GM18951 (cell line): Measurements from ENCODE around the gene PDS5A.
"Not testable (repeated sequence)": the region's sequence is repeated elsewhere in the genome, so short reads cannot be mapped to it uniquely, and the experiment has no call there.

ENCODE experiments used
- POLR2A ChIP-seq: IDR thresholded peaks from 4 replicates; pipeline ENCODE4 v1.6.1; 2011; ENCODE audit warnings: mild to moderate bottlenecking; ENCODE audit not compliant: insufficient read length, insufficient read depth; ENCODE audit errors: extremely low read depth
- in situ Hi-C: fragments of 300-500 bp; cut with MboI; formaldehyde crosslinking; loops from one replicate; pipeline ENCODE4 v1.12.0; 2022; ENCODE audit warnings: low sequenced_read_pairs, mixed read lengths, inconsistent platforms; ENCODE audit not compliant: unreplicated experiment

Gene PDS5A

DNA sequence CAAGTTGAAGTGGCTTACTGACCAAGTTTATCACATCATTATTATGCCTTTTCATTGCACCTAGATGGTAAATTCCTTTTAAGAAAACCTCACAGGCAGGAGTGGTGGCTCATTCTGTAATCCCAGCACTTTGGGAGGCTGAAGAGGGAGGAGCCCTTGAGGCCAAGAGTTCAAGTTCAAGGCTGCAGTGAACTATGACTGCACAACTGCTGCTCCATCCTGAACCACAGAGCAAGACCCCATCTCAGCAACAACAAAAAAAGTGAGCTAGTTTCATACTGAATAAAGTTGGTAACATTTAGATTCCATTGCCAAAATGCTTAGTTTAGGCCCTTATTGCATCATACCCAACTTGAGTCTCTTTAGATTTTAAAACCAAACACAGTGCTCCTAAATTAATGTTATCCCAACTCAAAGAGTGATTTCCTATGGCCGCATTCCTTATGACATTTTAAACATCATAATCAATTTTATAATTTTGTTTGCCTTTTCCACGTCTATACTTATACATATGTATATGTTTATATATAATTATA is 36.0 kb downstream of the PDS5A start:
- in situ Hi-C loops: no loop called here
- TF ChIP-seq POLR2A: no peak

DNA sequence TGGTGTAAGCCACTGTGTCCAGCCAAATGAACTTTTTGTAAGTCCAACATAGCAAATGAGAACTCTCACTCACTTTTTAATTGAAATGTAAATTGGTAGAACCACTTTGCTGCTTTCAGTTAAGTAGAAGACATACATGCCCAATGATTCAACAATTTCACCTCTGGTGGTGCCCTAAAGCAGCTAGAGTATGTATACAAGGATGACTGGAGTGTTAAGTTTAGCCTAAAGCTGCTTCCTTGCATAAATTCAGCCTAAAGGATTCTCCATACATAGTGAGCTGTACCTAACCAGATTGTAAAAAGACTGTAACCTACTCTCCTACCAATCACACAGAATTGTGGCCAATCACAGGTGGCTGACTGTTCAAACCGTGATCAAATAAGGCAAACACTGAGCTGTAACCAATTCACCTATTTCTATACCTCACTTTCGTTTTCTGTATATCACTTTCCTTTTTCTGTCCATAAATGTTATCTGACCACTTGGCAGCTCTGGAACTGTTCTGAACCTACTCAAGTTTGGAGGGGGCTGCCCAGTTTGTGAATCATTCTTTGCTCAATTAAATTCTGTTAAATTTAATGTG is 39.9 kb downstream of the PDS5A start:
- TF ChIP-seq POLR2A: no peak
- in situ Hi-C loops: no loop called here

DNA sequence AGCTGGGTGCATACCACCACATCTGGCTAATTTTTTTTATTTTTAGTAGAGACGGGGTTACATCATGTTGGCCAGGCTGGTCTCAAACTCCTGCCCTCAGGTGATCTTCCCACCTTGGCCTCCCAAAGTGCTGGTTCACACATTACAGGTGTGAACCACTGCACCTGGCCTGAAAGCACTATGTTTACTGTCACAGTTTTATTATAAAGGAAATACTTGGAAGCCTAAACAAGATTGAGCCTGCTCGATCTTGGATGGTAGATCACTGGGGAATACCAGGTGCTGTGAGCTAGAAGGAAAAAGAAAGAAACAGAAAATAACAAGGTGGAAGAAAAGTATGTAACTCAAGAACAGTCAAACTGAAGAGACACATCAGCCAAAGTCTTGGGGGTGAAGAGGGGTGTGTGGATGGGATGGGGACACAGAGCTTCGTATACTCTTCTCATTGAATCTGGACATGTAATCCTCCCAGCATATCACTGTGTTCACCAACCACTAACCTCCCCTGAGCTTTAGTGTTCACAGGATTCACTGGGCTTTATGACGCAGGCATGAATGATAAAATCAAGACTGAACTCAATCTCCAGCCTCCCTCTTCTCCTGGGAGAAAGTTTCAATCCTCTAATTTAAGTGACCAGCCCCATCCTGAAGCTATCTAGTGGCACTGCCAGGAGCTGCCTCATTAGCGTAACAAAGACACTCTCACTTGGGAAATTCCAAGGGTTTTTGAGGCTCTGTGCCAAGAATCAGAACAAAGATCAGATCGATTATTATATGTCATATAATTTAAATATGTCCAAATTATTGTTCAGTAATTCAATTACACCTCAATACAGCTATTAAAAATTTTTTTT is 40.9 kb downstream of the PDS5A start:
- no peak for TF ChIP-seq POLR2A
- in situ Hi-C loops: no loop called here

DNA sequence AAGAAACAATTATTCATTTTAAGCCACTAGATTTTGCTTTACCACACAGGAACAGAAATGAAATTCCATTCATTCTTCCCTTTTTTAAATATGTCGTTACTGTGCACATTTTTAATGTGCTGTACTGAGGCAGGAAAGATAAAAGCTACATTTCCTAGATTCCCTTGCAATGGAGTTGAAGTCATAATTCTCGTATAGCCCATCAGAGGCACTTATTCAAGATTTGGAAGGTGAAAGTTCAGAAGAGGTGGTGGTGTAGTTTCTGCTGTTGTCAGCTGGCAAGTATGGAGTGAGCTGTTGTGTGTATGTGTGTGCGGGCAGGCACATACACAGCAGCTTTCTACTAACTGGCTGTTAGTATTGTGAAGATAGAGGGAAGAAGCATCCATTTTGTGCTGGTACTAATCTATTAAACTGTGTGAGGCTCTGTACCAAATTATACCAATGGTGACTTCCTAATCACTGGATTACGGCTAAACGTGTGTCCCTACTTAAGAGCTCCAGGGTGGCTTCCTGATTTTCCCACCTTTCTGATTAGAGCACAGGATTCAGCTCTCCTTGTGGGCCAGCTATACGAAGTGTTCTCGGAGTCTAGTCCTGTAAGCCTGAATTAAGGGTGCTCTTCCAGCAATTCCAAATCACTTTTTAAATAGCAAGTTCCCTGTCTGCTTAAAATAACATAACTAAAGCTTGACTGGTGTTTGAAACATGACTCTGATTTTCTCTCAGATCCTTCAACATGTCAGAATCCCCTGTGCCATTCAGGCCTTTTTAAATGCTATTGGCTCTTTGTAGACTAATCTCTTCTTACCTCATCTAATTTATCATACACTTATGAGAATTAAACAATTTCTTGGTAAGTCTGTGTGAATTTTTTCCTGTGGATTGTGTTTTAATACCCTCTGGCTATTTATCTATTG is 43.8 kb downstream of the PDS5A start:
- TF ChIP-seq POLR2A: no peak
- in situ Hi-C loops: no loop called here

DNA sequence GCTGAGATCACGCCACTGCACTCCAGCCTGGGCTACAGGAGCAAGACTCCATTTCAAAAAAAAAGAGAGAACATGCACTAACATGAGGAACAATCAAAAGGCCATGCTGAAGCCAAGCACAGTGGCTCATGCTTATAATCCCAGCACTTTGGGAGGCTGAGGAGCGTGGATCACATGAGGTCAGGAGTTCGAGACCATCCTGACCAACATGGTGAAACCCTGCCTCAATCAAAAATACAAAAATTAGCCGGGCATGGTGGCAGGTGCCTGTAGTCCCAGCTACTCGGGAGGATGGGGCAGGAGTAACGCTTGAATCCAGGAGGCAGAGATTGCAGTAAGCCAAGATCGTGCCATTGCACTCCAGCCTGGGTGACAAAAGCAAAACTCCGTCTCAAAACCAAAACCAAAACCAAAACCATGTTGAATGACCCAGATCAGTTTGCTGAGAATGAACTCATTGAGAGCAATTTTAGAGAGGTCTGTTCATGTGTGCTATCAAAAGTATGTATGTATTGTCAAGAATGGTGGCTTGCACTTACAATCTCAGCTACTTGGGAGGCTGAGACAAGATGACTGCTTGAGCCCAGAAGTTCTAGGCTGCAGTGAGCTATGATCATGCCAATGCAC is 44.8 kb downstream of the PDS5A start:
- no peak for TF ChIP-seq POLR2A
- in situ Hi-C loops: no loop called here

DNA sequence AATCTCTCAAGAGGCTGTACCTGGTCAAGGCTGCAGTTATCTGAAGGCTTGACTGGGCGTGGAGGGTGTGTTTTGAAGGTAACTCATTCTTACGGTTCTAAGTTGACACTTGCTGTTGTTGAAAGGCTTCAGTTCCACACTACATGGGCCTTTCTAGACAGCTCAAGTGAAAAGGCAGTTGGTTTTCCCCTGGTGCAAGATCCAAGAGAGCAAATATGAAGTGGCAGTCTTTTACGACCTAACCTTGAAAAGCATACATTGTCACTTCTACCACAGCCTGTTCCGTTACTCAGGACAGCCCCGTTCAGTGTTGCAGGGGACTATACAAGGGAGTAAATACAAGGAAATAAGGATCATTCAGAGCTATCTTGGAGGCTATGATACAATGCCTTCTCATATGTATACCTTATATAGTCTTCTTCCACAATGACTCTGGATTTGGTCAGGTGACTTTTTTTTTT is 46.2 kb downstream of the PDS5A start:
- TF ChIP-seq POLR2A: no peak
- in situ Hi-C loops: no loop called here

DNA sequence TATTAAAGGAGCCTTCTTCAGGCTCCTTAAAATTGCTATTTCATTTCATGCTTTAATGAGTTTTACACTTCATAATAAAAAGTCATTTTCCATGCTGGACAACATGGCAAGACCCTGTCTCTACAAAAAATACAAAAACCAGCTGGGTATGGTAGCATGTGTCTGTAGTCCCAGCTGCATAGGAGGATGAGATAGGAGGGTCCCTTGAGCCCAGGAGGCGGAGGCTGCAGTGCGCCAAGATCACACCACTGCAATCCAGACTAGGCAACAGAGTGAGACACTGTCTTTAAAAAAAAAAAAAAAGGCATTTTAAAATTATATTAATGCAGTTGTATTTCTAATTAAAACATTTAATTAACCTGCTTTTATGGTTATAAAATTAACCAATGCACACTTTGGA is 49.2 kb downstream of the PDS5A start:
- TF ChIP-seq POLR2A: no peak
- in situ Hi-C loops: no loop called here

DNA sequence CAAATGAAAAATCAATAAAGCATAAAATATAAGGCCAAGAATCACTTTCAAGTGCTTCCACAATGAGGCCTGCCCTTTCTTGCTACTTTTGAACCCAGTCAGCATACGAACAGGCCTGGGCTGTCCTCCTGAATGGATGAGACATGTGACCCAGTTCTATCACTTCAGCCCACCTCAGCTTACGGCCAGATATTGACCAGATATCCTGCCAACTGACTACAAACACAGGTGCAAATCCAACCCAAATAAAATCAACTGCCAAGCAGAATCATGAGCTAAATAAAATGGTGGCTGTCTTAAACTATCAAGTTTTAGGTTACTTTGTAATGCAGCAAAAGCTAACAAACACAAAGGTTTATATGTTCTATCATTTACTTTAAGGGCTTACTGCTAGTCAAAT is 53.7 kb downstream of the PDS5A start:
- in situ Hi-C loops: no loop called here
- TF ChIP-seq POLR2A: no peak

DNA sequence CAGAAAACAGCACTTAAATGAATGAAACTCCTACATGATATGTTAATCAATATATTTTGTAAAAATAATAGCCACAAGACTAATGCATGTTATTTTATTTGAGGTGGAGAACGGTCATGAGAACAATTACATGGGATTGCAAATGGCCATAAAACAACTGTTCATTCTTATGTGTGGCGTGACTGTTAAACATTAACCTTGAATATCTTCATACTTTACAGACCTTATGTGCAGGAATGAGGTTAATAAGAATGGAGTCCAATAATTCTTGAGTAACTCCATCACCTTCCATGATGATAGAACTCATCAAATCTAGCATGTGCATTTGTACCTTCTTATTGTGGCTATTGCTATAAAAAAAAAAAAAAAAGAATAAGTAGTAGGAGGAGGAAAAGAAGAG is 55.3 kb downstream of the PDS5A start:
- TF ChIP-seq POLR2A: no peak
- in situ Hi-C loops: no loop called here

DNA sequence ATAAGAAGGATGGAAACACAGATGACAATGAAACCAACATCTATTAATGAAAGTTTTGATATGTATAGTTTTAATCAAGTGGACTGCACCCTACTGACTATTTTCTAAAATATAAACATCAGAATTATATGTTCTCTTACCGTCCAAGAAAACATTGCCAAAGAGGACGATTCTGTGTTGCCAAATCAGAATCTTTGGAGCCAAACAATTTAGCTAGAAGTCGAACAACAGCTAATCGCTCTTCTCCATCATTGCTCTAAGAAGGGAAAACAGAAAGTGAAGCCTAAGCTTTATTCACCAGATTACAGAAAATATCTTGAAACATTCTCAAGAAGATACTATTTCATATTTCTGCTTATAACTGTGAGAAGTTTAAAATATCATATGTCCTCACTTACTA is 64.2 kb downstream of the PDS5A start:
- no peak for TF ChIP-seq POLR2A
- in situ Hi-C loops: no loop called here

DNA sequence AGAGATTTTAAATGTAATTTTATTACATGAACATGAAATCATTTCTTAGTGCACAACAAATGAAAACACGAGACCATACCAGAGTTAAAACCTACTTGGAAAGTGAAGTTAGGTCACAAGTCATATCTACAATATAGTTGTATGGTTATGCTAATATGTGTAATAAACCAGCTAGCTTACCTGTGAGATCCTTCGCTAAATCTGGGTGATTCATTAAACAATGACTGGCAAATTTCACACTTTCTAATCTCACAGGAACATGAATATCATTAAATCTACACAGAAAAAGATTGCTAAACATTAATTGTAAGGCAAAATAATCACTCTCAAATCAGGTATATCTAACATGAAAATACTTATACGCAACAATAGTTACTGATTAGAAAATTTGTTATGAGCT is 67.6 kb downstream of the PDS5A start:
- no peak for TF ChIP-seq POLR2A
- in situ Hi-C loops: no loop called here

DNA sequence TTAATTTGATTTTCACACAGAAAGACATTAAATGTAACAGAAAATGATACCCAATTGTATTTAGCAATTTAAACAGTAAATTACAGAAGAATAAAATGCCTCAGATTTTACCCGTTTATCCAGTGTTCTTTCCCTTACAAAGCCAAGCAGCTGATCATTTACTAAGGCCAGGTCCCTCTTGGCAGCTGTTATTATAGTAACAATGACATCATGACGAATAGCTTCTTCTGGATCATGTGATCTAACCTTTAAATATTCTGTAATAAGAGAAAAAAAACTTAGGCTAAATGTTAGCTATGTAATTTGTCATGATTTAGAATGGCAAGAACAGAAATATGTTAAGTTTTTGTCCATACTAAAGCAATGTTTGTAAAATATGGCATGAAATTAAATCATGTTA is 69.4 kb downstream of the PDS5A start:
- no peak for TF ChIP-seq POLR2A
- in situ Hi-C loops: no loop called here

DNA sequence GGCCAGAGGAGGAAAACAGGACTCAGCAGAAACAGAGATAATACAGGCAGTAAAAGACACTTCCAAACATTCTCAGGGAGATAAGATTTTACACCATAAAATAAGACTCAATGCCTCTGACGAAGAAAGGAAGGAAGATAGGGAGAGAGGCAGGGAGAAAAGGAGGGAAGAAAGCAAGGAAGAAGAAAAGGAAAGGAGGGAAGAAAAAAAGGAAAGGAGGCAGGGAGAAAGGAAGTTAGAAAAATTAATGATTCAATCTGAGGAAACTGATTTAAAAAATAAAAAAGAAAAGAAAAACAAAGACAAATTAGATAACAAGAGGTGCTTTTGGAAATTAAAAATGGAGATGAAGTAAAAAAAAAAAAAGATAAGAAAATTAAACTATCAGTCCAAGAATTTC is 72.1 kb downstream of the PDS5A start:
- TF ChIP-seq POLR2A: no peak
- in situ Hi-C loops: no loop called here

DNA sequence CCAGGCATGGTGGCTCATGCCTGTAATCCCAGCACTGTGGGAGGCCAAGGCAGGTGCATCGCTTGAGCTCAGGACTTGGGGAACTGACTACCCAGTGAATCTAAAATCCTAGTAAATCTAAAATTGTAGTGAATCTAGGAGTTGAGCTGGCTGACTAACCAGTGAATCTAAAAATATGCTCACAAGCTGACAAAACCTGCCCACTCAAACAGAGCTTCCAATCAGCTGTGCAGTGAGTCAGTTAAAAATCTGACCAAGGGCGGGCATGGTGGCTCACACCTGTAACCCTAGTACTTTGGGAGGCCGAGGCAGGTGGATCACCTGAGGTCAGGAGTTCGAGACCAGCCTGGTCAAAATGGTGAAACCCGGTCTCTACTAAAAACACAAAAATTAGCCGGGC is 72.7 kb downstream of the PDS5A start:
- in situ Hi-C loops: not testable (repeated sequence)
